ENCODE results near the gene KLHL41. TPM values are rescaled to one million over a fixed set of nuclear protein-coding genes. Genes with fewer than 3 reads are reported as not detected.

The KLHL41 gene
- total and polyA plus RNA-seq, 4 donors = 0.10 to 0.33 (median 0.26) TPM

GRCh38 chr2:169464466-169464865, 45.0 kb upstream of the KLHL41 start:
- Histone ChIP-seq H3K36me3 (ENCODE audit: control insufficient read depth in 4 of 4, insufficient read depth in 3 of 4, low read depth in 1 of 4, low read length in 3 of 4) (no peaks in the 10 kb centered on the region), H3K9ac (ENCODE audit: low read depth in 1 of 2, low read length in 2 of 2) (no peak overlapping the region), H3K4me1 (ENCODE audit: control insufficient read depth in 4 of 4, insufficient read depth in 4 of 4, low read length in 3 of 4) (no peaks in the 10 kb centered on the region), H3K27me3 (ENCODE audit: control insufficient read depth in 4 of 4, insufficient read depth in 4 of 4, low read length in 3 of 4) (no peaks in the 10 kb centered on the region), H3K9me3 (ENCODE audit: control insufficient read depth in 4 of 4, low read length in 3 of 4) (no peaks in the 10 kb centered on the region), H3K27ac (ENCODE audit: low read depth in 1 of 2, low read length in 2 of 2) (no peak overlapping the region), H3K4me3 (ENCODE audit: low read depth in 1 of 3, low read length in 3 of 3) (no peak overlapping the region)
- TF ChIP-seq TAF1 (conservative IDR thresholded peaks at IDR 0.05) (no peak), FOXA1 (IDR thresholded peaks at IDR 0.05) (no peak), NR2F2 (IDR thresholded peaks at IDR 0.05) (no peak), JUND (IDR thresholded peaks at IDR 0.05) (no peak), MAX (IDR thresholded peaks at IDR 0.05) (no peak), YY1 (IDR thresholded peaks at IDR 0.05) (no peak), FOXA2 (IDR thresholded peaks at IDR 0.05) (no peak), RAD21 (IDR thresholded peaks at IDR 0.05) (no peak), HNF4G (IDR thresholded peaks at IDR 0.05) (no peak), EGR1 (IDR thresholded peaks at IDR 0.05; ENCODE audit: low read depth in 2 of 2) (no peak)
- 90% methylated on average over 1 of the region's 1 CpG for WGBS
- DNase-seq (ENCODE audit: low spot score) = no peak

- no peaks in the 10 kb centered on the region for H3K9me3 ChIP-seq (ENCODE audit: control insufficient read depth in 4 of 4, low read length in 3 of 4)
- 80% methylated on average over 2 of the region's 2 CpGs for WGBS
These were observed 44.6 kb upstream of the KLHL41 start for GRCh38 chr2:169464882-169465281.

DNA sequence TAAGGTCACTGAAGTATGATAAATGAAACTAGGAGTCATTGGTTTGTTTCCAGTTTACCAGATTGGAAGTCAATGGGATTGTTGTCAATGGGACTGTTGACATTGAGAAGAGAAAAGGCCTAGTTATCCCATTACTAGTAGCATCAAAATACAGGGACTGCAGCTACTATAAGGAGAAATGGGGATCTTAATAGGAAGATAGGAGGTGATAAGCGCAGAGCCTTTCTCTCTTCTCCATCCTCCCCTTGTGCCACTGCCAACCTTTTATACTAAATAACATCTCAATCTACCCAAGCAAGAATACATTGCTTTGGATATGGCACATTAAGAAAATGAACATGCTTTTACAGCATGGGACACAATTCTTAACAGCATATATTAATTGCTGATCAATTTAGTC, 40.7 kb upstream of the KLHL41 start:
- H3K27me3 ChIP-seq (ENCODE audit: control insufficient read depth in 4 of 4, insufficient read depth in 4 of 4, low read length in 3 of 4) = no peaks in the 10 kb centered on the region
- H3K36me3 ChIP-seq (ENCODE audit: control insufficient read depth in 4 of 4, insufficient read depth in 3 of 4, low read depth in 1 of 4, low read length in 3 of 4) = no peaks in the 10 kb centered on the region
- no peak overlapping the region for H3K9ac ChIP-seq (ENCODE audit: low read depth in 1 of 2, low read length in 2 of 2)
- H3K27ac ChIP-seq (ENCODE audit: low read depth in 1 of 2, low read length in 2 of 2) = no peak overlapping the region
- WGBS = 98% methylated on average over 1 of the region's 1 CpG
- no peak for TF ChIP-seq NR2F2 (IDR thresholded peaks at IDR 0.05)
- H3K4me3 ChIP-seq (ENCODE audit: low read depth in 1 of 3, low read length in 3 of 3) = no peak overlapping the region
- no peak for DNase-seq (ENCODE audit: low spot score)
- no peaks in the 10 kb centered on the region for H3K9me3 ChIP-seq (ENCODE audit: control insufficient read depth in 4 of 4, low read length in 3 of 4)
- no peaks in the 10 kb centered on the region for H3K4me1 ChIP-seq (ENCODE audit: control insufficient read depth in 4 of 4, insufficient read depth in 4 of 4, low read length in 3 of 4)

More at GRCh38 chr2:169464882-169465281, 44.6 kb upstream of the KLHL41 start:
- no peaks in the 10 kb centered on the region for H3K36me3 ChIP-seq (ENCODE audit: control insufficient read depth in 4 of 4, insufficient read depth in 3 of 4, low read depth in 1 of 4, low read length in 3 of 4)
- DNase-seq (ENCODE audit: low spot score) = no peak
- no peak overlapping the region for H3K9ac ChIP-seq (ENCODE audit: low read depth in 1 of 2, low read length in 2 of 2)
- no peak overlapping the region for H3K4me3 ChIP-seq (ENCODE audit: low read depth in 1 of 3, low read length in 3 of 3)
- H3K27ac ChIP-seq (ENCODE audit: low read depth in 1 of 2, low read length in 2 of 2) = no peak overlapping the region
- H3K27me3 ChIP-seq (ENCODE audit: control insufficient read depth in 4 of 4, insufficient read depth in 4 of 4, low read length in 3 of 4) = no peaks in the 10 kb centered on the region
- H3K4me1 ChIP-seq (ENCODE audit: control insufficient read depth in 4 of 4, insufficient read depth in 4 of 4, low read length in 3 of 4) = no peaks in the 10 kb centered on the region
- TF ChIP-seq FOXA2 (IDR thresholded peaks at IDR 0.05) (no peak), GABPA (IDR thresholded peaks at IDR 0.05 in 1 of 2, conservative IDR thresholded peaks at IDR 0.05 in 1 of 2) (no peak), RXRA (IDR thresholded peaks at IDR 0.05) (no peak), CTCF (IDR thresholded peaks at IDR 0.05; ENCODE audit: low read depth, low read length, missing input control) (no peak), EGR1 (IDR thresholded peaks at IDR 0.05; ENCODE audit: low read depth in 2 of 2) (no peak)
